ENCODE measurements around the gene DENND4C.
"Not testable (repeated sequence)": the region's sequence is repeated elsewhere in the genome, so short reads cannot be mapped to it uniquely, and the experiment has no call there.

Gene DENND4C

GRCh38 chr9:19410594-19410993, 180.1 kb downstream of the DENND4C start:
- DNase-seq (ENCODE audit: low read depth), result no peak

- no peak for DNase-seq (ENCODE audit: low read depth)
These were observed 180.8 kb downstream of the DENND4C start for GRCh38 chr9:19411316-19411715.

GRCh38 chr9:19413456-19413855, 183.0 kb downstream of the DENND4C start:
- not testable (repeated sequence) for DNase-seq (ENCODE audit: low read depth)

- DNase-seq (ENCODE audit: low read depth), result no peak
These were observed 185.7 kb downstream of the DENND4C start for GRCh38 chr9:19416143-19416542.

- DNase-seq (ENCODE audit: low read depth), result no peak
These were observed 190.4 kb downstream of the DENND4C start for GRCh38 chr9:19420877-19421276.

All from stimulated activated CD4-positive, alpha-beta T cell treated with anti-CD3 and anti-CD28 coated beads, Interleukin-2, amount 100 ng/mL, for 4 hours (primary cell).